Fibroblast of the aortic adventitia (primary cell): ENCODE measurements around the gene MOB3B. TPM values are rescaled to one million over a fixed set of nuclear protein-coding genes. Genes with fewer than 3 reads are reported as not detected.

ENCODE experiments used
- DNase-seq: peaks from one replicate; pipeline ENCODE4 v3.0.0-alpha.2; 2010; ENCODE audit warnings: low read depth
- H3K4me3 ChIP-seq: 2 replicates; pipeline ENCODE4 v1.5.1; 2011; ENCODE audit warnings: low read depth, mild to moderate bottlenecking, control low read depth, low read length, moderate library complexity
- CTCF ChIP-seq: IDR thresholded peaks from 2 replicates; pipeline ENCODE4 v1.5.1; 2011; ENCODE audit warnings: mild to moderate bottlenecking, low read length, control low read depth, inconsistent platforms; ENCODE audit not compliant: insufficient read depth
- total RNA-seq: library from RNA; depleted of rRNA; stranded (reverse); fragments of >200 nt; gene quantifications from 2 replicates; pipeline ENCODE4 v1.2.3, GENCODE V29; 2012; ENCODE audit warnings: low replicate concordance

Gene MOB3B
- under 0.01 and 0.25 TPM in 2 replicates for total RNA-seq

GRCh38 chr9:27529316-27530278 is at the start of gene MOB3B:
Gene MOB3B, minus strand, starts transcription at chr9:27529814. Its CDS starts 74,264 bp downstream, at chr9:27455550.
- peak; percentile 89 for TF ChIP-seq CTCF
- peak within 1 kb of the TSS; percentile 64 for H3K4me3 ChIP-seq
- DNase-seq = peak; percentile 56

GRCh38 chr9:27573634-27574590 is 44.3 kb upstream of the MOB3B start:
- no peak for TF ChIP-seq CTCF
- DNase-seq = peak; percentile 99
- H3K4me3 ChIP-seq = peak overlapping the region; percentile 74

- no peak for TF ChIP-seq CTCF
- no peak for DNase-seq
- H3K4me3 ChIP-seq = peak within 1 kb of the TSS; percentile 74
These were observed 43.5 kb upstream of the MOB3B start, which contains the start of gene C9orf72 for GRCh38 chr9:27572918-27573633. Gene C9orf72, minus strand, starts transcription at chr9:27573481. Its CDS starts 6,361 bp downstream, at chr9:27567120.

GRCh38 chr9:27572566-27572917 is 42.9 kb upstream of the MOB3B start:
- peak; percentile 32 for DNase-seq
- TF ChIP-seq CTCF = no peak
- H3K4me3 ChIP-seq = peak overlapping the region; percentile 74

GRCh38 chr9:27572061-27572460 is 42.4 kb upstream of the MOB3B start:
- no peak for DNase-seq
- no peak overlapping the region for H3K4me3 ChIP-seq
- TF ChIP-seq CTCF = no peak

- DNase-seq = no peak
- no peak overlapping the region for H3K4me3 ChIP-seq
- no peak for TF ChIP-seq CTCF
These were observed 41.4 kb upstream of the MOB3B start for GRCh38 chr9:27571011-27571410.
